Middle frontal gyrus (tissue), 1 donor: ENCODE data around the gene NPAS4.

ENCODE experiments used
- DNase-seq: peaks from one replicate; pipeline ENCODE4 v3.0.0-alpha.2; 2015; ENCODE audit warnings: low spot score; ENCODE audit errors: extremely low spot score

NPAS4 gene

DNA sequence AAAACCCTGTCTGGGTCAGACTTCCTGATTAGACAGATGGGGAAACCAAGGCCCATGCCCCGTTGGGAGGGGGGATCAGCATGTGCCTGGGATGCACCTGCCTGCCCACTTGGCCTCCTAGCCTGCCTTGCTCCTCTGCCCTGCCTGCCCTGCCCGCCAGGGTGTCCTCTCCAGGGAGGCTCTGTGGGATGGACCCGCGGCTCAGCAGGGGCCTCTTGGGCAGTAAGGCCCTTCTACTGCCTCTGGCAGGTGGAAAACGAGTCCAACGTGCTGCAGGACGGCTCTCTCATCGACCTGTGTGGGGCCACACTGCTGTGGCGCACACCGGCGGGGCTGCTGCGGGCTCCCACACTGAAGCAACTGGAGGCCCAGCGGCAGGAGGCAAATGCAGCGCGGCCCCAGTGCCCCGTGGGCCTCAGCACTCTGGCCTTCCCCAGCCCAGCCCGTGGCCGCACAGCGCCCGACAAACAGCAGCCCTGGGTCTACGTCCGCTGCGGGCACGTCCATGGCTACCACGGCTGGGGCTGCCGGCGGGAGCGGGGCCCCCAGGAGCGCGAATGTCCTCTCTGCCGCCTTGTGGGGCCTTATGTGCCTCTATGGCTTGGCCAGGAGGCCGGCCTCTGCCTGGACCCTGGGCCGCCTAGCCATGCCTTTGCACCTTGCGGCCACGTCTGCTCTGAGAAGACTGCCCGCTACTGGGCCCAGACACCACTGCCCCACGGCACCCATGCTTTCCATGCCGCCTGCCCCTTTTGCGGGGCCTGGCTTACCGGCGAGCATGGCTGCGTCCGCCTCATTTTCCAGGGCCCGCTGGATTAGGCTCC, 54.7 kb downstream of the NPAS4 start:
- no peak for DNase-seq
